NCI-H524 (cell line): ENCODE results near the gene ELAC2.

Source experiments
- DNase-seq, 2 experiments: peaks; one replicate each; lab custom pipeline; 2025; lab: John Stamatoyannopoulos, UW

ELAC2 gene, protein sequence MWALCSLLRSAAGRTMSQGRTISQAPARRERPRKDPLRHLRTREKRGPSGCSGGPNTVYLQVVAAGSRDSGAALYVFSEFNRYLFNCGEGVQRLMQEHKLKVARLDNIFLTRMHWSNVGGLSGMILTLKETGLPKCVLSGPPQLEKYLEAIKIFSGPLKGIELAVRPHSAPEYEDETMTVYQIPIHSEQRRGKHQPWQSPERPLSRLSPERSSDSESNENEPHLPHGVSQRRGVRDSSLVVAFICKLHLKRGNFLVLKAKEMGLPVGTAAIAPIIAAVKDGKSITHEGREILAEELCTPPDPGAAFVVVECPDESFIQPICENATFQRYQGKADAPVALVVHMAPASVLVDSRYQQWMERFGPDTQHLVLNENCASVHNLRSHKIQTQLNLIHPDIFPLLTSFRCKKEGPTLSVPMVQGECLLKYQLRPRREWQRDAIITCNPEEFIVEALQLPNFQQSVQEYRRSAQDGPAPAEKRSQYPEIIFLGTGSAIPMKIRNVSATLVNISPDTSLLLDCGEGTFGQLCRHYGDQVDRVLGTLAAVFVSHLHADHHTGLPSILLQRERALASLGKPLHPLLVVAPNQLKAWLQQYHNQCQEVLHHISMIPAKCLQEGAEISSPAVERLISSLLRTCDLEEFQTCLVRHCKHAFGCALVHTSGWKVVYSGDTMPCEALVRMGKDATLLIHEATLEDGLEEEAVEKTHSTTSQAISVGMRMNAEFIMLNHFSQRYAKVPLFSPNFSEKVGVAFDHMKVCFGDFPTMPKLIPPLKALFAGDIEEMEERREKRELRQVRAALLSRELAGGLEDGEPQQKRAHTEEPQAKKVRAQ

GRCh38 chr17:13017655-13018459 is at the start of gene ELAC2:
ELAC2 (minus strand) TSS chr17:13018027; CDS start chr17:13017947, 80 bp downstream.
- DNase-seq = peak; percentile 97 to 98

- DNase-seq = no peak
Measured at GRCh38 chr17:13065032-13065431, 47.2 kb upstream of the ELAC2 start.

- no peak for DNase-seq
Measured at GRCh38 chr17:13055131-13055530, 37.3 kb upstream of the ELAC2 start.

GRCh38 chr17:13054666-13055065 is 36.8 kb upstream of the ELAC2 start:
- no peak for DNase-seq

DNA sequence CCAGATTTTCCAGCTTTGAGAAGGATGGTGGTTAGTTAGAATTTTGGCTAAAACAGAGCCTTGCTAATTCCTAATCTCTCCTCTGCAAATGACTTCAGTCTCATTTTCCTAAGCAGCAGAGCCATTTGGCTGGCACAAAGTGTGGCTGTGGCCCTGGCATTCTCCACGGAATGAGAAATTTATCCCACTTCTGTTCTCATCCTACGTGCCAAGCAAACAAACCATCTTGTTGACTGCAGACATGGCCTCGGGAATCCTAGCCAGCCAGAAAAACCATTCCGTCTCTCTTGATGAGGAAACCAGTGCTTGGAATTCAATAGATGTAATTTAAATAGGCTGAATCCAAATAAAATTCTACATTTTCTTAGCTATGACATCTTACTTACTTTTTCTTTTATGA is 34.1 kb upstream of the ELAC2 start:
- DNase-seq = no peak

- DNase-seq = no peak
Measured at GRCh38 chr17:13047011-13047606, 29.3 kb upstream of the ELAC2 start.

DNA sequence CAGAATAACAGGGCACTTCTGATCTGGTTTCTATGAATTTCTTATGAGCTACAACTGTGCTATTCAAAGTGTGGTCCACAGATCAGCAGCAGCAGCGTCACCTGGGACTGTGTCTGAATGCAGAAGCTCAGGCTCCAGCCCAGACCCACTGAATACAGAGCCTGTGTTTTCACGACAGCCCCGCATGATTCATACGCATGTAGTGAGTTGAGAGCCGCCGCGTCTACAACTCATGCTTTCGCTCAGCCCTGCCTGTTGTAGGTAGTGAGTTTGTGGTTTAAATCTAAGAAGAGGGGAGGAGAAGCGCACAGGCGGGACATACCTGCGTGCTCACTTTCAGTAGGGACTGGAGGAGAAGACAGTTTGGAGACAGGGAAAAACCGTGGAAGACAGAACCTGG is 28.5 kb upstream of the ELAC2 start:
- DNase-seq = no peak

GRCh38 chr17:13044572-13045065 is 26.8 kb upstream of the ELAC2 start:
- no peak for DNase-seq

GRCh38 chr17:13038931-13039665 is 21.3 kb upstream of the ELAC2 start:
- DNase-seq = no peak

DNA sequence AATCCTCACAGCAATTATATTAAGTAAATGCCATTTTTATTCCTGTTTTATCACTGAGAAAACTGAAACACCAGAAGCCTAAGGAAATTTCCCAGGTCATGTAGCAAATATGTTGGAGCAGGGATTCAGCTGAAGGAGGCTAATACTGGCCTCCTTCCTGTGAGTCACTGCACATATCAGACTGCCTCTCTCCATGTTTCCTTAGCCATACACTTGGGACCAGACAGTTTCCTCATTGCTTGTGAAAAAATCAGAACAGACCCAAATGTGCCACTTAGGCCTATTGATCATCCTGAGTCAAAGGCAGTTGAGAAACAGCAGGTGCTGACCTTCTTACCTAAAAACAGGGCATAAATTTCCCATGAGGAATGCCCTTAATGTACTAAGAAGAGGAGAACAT is 18.9 kb upstream of the ELAC2 start:
- no peak for DNase-seq

- no peak for DNase-seq
Measured at GRCh38 chr17:13035420-13035819, 17.6 kb upstream of the ELAC2 start.

DNA sequence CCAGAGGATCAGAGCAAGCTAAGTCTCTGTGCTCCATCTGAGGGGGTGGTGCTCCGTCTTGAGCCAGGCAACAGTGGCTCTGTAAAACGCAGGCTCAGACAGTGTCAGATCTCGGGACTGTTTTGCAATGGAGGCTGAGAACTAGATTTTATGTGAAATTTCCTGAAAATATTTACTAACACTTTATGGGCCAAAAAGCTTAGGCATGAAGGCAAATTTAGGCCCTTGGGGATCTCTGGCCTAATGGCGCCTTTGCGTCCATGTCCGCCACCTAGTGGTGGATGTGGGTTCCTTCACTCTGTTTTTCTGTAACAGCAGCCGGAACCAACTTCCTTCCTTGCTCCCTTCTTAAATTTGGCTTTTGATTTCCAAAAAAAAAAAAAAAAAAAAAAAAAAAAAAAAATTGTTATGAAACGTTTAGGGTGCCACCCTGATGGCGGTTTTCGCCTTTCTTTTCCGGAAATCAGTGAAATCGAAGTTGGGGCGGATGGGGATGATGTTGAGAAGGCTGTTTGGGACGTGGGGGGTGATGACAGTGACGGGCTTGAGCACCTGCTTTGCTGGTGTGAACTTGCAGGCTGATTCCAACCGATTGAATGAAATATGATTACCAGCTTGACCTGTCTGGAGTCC is 14.0 kb upstream of the ELAC2 start:
- peak; percentile 9 to 40 for DNase-seq

- DNase-seq = peak; percentile 33 to 58
Measured at GRCh38 chr17:13030459-13031300, 12.9 kb upstream of the ELAC2 start.

GRCh38 chr17:13030056-13030455 is 12.2 kb upstream of the ELAC2 start:
- no peak for DNase-seq

DNA sequence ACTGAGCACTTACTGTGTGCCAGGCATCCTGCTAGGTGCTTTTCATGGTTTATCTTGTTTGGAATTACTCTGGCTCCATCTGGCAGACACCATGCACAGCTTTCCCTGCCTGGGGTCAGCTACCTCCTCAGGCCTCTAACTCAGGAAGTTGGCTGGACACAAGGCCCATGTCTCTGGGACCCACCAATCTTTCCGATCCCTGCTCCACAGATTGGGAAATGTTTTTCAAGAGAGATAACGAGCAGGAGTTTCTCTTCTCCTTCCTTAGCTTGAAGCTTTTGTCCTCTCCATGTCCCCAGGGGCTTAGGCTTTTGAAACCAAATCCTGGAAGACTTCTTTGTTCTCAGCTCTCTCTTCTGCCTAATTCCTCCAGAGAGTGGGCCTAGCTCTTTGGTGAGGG is 11.5 kb upstream of the ELAC2 start:
- DNase-seq = no peak

DNA sequence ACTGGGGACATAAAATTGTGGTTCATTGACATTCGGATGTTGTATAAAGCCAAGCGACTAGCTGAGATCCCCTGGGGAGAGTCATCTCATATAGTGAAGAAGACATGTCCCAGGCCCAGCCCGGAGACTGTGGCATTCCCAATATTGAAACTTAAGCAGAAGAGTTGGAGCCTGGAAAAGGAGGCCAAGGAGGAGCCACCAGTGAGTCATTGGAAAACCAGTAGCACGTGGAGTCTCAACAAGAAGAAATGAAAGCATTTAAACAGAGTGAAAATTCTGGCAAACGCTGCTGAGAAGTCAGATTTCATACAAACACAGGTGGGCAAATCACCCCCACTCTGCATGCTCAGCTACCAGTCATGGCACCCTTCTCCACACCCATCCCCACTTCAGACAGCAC is 9.4 kb upstream of the ELAC2 start:
- DNase-seq = no peak

DNA sequence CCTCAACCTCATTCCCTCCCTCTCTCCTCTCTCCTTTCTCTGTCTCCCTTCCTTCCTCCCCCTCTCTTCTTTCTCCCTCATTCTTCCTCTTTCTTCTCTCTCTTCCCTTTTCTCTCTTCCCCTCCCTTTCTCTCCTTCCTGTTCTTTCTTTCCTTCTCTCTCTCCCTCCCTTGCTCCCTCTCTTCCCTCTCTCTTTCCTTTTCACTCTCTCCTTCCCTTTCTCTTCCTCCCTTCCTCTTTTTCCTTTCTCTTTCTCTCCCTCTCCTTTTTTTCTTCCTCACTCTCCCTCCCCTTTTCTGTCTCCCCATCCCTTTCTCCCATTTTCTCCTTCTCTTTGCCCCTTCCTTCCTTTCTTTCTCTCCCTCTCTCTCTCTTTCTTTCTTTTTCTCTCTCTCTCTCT is 7.9 kb upstream of the ELAC2 start:
- DNase-seq = no peak

GRCh38 chr17:13025258-13025627 is 7.4 kb upstream of the ELAC2 start:
- no peak for DNase-seq

GRCh38 chr17:13024526-13025257 is 6.9 kb upstream of the ELAC2 start:
- DNase-seq = peak; percentile 62 to 68
